HCT116 (cell line): ENCODE measurements around the gene KLHL3.

Experiments
- POLR2A ChIP-seq: IDR thresholded peaks from 2 replicates; pipeline ENCODE4 v1.7.0; 2011; ENCODE audit warnings: borderline replicate concordance; ENCODE audit not compliant: insufficient read depth, insufficient read length; ENCODE audit errors: extremely low read depth
- POLR2AphosphoS5 ChIP-seq: IDR thresholded peaks from 2 replicates; pipeline ENCODE4 v1.6.1; 2011; ENCODE audit warnings: mild to moderate bottlenecking, low read depth, low read length, moderate library complexity
- TF ChIP-seq, protein P1 (sequence below), 3 experiments: fragments of 200-600 bp in 1 of 3; sonication (generic) in 1 of 3; IDR thresholded peaks in 2 of 3; conservative IDR thresholded peaks in 1 of 3; 2 replicates each; pipeline ENCODE4 v1.5.1; 2012 to 2017; ENCODE audit warnings: low read depth in 2 of 3, low read length in 2 of 3, antibody characterized with exemption in 1 of 3, borderline replicate concordance in 1 of 3, control low read depth in 1 of 3, mild to moderate bottlenecking in 1 of 3, mixed read lengths in 1 of 3, mixed run types in 1 of 3, moderate library complexity in 1 of 3; ENCODE audit not compliant: insufficient read depth in 1 of 3
- TF ChIP-seq, protein P2 (sequence below): IDR thresholded peaks from 2 replicates; pipeline ENCODE4 v1.6.1; 2012

DNA sequence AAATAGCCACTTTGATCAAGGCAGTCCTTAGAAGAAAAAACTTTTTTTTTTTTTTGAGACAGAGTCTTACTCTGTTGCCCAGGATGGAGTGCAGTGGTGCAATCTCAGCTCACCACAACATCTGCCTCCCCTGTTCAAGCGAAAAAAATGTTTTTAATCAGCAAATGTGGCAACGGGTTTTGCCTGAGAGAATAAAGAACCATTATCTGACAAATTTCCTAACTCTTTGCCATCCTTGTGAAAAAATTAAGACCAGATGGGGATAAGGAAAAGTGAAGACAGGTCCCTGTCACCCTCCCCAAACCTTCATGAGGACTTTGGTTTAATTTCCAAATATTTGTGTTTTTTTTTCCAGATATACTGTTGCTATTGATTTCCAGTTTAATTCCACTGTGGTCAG lies 129.5 kb downstream of the KLHL3 start:
- TF ChIP-seq POLR2A (no peak), POLR2AphosphoS5 (no peak)
- TF ChIP-seq, protein P1, sequence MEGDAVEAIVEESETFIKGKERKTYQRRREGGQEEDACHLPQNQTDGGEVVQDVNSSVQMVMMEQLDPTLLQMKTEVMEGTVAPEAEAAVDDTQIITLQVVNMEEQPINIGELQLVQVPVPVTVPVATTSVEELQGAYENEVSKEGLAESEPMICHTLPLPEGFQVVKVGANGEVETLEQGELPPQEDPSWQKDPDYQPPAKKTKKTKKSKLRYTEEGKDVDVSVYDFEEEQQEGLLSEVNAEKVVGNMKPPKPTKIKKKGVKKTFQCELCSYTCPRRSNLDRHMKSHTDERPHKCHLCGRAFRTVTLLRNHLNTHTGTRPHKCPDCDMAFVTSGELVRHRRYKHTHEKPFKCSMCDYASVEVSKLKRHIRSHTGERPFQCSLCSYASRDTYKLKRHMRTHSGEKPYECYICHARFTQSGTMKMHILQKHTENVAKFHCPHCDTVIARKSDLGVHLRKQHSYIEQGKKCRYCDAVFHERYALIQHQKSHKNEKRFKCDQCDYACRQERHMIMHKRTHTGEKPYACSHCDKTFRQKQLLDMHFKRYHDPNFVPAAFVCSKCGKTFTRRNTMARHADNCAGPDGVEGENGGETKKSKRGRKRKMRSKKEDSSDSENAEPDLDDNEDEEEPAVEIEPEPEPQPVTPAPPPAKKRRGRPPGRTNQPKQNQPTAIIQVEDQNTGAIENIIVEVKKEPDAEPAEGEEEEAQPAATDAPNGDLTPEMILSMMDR (IDR thresholded peaks at IDR 0.05 in 2 of 3, conservative IDR thresholded peaks at IDR 0.05 in 1 of 3; ENCODE audit: borderline replicate concordance in 1 of 3, insufficient read depth in 1 of 3, low read depth in 2 of 3, low read length in 2 of 3) = no peak
- TF ChIP-seq, protein P2, sequence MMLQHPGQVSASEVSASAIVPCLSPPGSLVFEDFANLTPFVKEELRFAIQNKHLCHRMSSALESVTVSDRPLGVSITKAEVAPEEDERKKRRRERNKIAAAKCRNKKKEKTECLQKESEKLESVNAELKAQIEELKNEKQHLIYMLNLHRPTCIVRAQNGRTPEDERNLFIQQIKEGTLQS = no peak
